Calu3 (cell line): Measurements from ENCODE around the gene HECTD2. TPM values are rescaled to one million over a fixed set of nuclear protein-coding genes. Genes with fewer than 3 reads are reported as not detected.

ENCODE experiments used
- BruUV-seq: library from RNA; stranded (reverse); fragments of 400-500 nt; replicated peaks from 2 replicates; lab custom pipeline; 2021; lab: Mats Ljungman, UMichigan
- CTCF ChIA-PET: fragments of 300-600 bp; sonication (Branson Sonifier 250); formaldehyde crosslinking; loops from one replicate; lab custom pipeline; 2022; ENCODE audit warnings: antibody characterized with exemption; lab: Charles Lee
- DNase-seq: peaks from one replicate; pipeline ENCODE4 v3.0.0; 2022
- H3K27ac Mint-ChIP-seq: one replicate; pipeline ENCODE4 v1.8.0; 2022; ENCODE audit warnings: mixed read lengths; ENCODE audit not compliant: unreplicated experiment
- H3K27me3 Mint-ChIP-seq: one replicate; pipeline ENCODE4 v1.8.0; 2022; ENCODE audit warnings: mixed read lengths; ENCODE audit not compliant: unreplicated experiment
- H3K36me3 Mint-ChIP-seq: one replicate; pipeline ENCODE4 v1.8.0; 2022; ENCODE audit warnings: mild to moderate bottlenecking, moderate library complexity, mixed read lengths; ENCODE audit not compliant: insufficient read depth, unreplicated experiment
- H3K4me1 Mint-ChIP-seq: one replicate; pipeline ENCODE4 v1.8.0; 2022; ENCODE audit warnings: mild to moderate bottlenecking, low read depth, mixed read lengths; ENCODE audit not compliant: unreplicated experiment
- H3K4me3 Mint-ChIP-seq: one replicate; pipeline ENCODE4 v1.8.0; 2022; ENCODE audit warnings: mild to moderate bottlenecking, low read depth, moderate library complexity, mixed read lengths; ENCODE audit not compliant: unreplicated experiment
- H3K9me3 Mint-ChIP-seq: one replicate; pipeline ENCODE4 v1.8.0; 2022; ENCODE audit warnings: low read depth, mixed read lengths; ENCODE audit not compliant: unreplicated experiment
- intact Hi-C: fragments of 100-400 bp; cut with micrococcal nuclease; formaldehyde crosslinking; loops from one replicate; pipeline ENCODE4 v1.10.0; 2022; ENCODE audit not compliant: unreplicated experiment
- total RNA-seq: library from RNA; stranded (reverse); gene quantifications from 2 replicates; pipeline ENCODE4 v1.2.3, GENCODE V29; 2022
- TF ChIP-seq, protein P1 (sequence below): fragments of 200-600 bp; IDR thresholded peaks from one replicate; pipeline ENCODE4 v1.8.0; 2022; ENCODE audit warnings: antibody characterized with exemption; ENCODE audit not compliant: unreplicated experiment

The HECTD2 gene
- total RNA-seq, 1 experiment from 2014 or later: 2.7 TPM

DNA sequence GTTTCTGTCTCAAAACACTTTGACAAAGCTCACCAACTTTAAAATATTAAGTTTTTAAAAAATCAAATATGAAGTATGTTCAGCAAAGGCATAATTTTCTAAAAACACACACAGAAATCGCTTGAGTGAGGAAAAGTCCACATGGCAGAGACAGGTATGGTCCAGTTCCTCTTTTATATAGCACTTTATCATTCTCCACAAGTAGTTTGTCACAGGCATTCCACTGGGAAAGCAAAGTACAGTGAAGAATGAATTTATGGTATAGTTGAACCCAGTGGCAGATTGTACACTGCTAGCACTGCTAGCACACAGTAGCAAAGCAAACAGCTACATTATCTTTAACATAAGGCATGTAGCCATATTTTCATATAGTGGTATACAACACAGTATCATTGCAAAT lies 102.3 kb downstream of the HECTD2 start:
- CTCF ChIA-PET: no interaction called here
- intact Hi-C loops: no loop called here
- BruUV-seq: no TSS peak

DNA sequence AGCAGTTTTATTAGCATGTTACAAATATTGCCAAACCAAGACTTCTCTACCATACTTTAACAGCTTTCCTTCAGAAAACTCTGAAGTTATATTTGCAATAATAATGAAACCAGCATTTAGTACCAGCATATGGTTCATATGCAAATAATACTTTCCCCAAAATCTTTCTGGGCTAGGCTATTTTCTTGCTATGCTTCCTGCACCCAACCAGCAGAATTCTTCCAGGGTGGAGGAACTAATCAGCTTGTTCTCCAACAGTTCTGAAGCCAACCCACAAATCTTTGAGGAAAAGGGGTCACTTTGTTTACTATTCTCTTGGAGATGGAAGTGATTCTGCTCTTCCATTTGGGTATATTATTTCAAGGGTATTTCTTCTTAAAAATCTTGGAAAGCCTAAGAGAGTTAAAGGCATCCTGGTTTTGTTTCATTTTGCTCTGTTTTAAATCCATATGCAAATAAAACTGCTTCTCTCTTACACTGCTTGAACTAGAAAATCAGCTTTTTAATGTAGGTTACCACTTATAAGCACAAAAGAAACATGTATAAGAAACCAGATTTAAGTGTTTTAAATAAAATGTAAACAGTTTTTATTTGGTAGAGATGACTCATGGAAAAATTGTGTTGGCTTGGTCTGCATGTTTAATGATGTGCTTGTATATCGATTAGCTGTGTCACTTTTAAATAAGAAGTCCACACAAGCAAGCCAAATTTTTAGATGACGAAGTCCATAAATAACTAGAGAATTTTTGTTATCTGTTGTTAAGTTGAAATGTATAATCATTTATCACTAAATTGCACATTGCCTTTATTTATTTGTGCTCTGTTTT lies 103.7 kb downstream of the HECTD2 start:
- Mint-ChIP-seq H3K9me3 (peaks cover 6% of the 10 kb centered on the region), H3K27ac (no peak overlapping the region), H3K36me3 (no peaks in the 10 kb centered on the region), H3K4me1 (no peaks in the 10 kb centered on the region), H3K4me3 (no peak overlapping the region), H3K27me3 (no peaks in the 10 kb centered on the region)
- TF ChIP-seq, protein P1, sequence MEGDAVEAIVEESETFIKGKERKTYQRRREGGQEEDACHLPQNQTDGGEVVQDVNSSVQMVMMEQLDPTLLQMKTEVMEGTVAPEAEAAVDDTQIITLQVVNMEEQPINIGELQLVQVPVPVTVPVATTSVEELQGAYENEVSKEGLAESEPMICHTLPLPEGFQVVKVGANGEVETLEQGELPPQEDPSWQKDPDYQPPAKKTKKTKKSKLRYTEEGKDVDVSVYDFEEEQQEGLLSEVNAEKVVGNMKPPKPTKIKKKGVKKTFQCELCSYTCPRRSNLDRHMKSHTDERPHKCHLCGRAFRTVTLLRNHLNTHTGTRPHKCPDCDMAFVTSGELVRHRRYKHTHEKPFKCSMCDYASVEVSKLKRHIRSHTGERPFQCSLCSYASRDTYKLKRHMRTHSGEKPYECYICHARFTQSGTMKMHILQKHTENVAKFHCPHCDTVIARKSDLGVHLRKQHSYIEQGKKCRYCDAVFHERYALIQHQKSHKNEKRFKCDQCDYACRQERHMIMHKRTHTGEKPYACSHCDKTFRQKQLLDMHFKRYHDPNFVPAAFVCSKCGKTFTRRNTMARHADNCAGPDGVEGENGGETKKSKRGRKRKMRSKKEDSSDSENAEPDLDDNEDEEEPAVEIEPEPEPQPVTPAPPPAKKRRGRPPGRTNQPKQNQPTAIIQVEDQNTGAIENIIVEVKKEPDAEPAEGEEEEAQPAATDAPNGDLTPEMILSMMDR: no peak
- CTCF ChIA-PET: no interaction called here
- no peak for DNase-seq
- intact Hi-C loops: no loop called here
- BruUV-seq: no TSS peak

More for the DNA sequence above, 102.3 kb downstream of the HECTD2 start:
- Mint-ChIP-seq H3K4me1 (no peaks in the 10 kb centered on the region), H3K27me3 (no peaks in the 10 kb centered on the region), H3K36me3 (no peaks in the 10 kb centered on the region), H3K27ac (no peak overlapping the region), H3K9me3 (peaks cover 2% of the 10 kb centered on the region), H3K4me3 (no peak overlapping the region)
- TF ChIP-seq, protein P1: no peak
- DNase-seq: no peak

DNA sequence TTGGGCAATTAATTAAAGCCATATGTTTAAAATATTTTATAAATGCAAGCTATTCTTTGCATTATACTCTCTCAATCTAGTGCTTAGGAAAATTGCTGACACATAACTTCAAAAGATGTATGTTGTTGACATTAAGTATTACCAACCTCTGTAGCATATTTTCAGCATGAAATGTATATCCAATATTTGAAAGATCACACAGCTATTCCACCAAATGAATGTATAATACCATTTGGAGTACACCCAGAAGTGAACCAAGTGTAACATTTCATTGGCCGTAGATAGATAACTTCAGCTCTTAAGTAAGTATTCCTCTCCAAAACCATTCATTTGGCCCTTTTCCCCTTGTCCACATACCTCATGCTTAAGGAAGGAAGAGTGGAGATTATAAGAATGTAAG lies 104.6 kb downstream of the HECTD2 start:
- no TSS peak for BruUV-seq
- Mint-ChIP-seq H3K4me1 (no peaks in the 10 kb centered on the region), H3K4me3 (no peak overlapping the region), H3K27me3 (no peaks in the 10 kb centered on the region), H3K36me3 (no peaks in the 10 kb centered on the region), H3K27ac (no peak overlapping the region), H3K9me3 (peaks cover 6% of the 10 kb centered on the region)
- intact Hi-C loops: no loop called here
- TF ChIP-seq, protein P1: no peak
- no peak for DNase-seq
- CTCF ChIA-PET: no interaction called here

DNA sequence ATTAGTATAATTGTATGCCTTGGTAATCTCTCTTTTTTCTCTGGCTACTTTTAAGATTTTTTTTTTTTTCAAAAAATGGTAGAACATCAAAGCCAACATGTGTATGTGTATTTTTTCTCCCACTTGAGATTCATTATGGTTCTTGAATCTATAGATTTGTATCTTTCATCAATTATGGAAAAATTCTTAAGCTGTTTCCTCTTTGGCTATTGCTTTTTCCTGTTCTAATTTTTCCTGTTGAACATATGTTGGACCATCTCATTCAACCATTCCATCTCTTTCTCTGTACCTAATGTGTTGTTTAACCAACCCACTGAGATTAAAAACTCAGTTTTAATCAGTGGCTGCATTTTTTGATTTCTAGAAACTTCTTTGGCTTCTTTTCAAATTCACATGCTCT lies 107.2 kb downstream of the HECTD2 start:
- H3K4me3 Mint-ChIP-seq: no peak overlapping the region
- H3K27ac Mint-ChIP-seq: no peak overlapping the region
- H3K27me3 Mint-ChIP-seq: no peaks in the 10 kb centered on the region
- CTCF ChIA-PET: no interaction called here
- TF ChIP-seq, protein P1: no peak
- no TSS peak for BruUV-seq
- H3K9me3 Mint-ChIP-seq: peaks cover 10% of the 10 kb centered on the region
- no peaks in the 10 kb centered on the region for H3K4me1 Mint-ChIP-seq
- intact Hi-C loops: no loop called here
- H3K36me3 Mint-ChIP-seq: no peaks in the 10 kb centered on the region
- no peak for DNase-seq
